Measurements from ENCODE around the gene PTPRN. TPM values are rescaled to one million over a fixed set of nuclear protein-coding genes. Genes with fewer than 3 reads are reported as not detected.
"Not testable (repeated sequence)": the region's sequence is repeated elsewhere in the genome, so short reads cannot be mapped to it uniquely, and the experiment has no call there.

The PTPRN gene
- total and polyA plus RNA-seq, 2 donors (not counting 3 experiments of a cell fraction or from before 2014, with no cell fraction given): not detected

DNA sequence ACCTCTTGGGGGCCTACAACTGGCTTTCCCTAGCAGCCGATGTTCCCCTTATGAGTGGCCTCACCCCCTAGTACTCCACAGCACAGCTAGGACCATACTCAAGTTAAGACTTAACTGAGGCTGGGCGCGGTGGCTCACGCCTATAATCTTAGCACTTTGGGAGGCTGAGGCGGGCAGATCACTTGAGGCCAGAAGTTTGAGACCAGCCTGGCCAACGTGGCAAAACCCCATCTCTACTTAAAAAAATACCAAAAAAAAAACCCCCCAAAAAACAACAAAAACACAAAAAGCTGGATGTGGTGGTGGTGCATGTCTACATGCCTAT, 22.1 kb downstream of the PTPRN start:
- intact Hi-C loops (cut with micrococcal nuclease); H3K9ac ChIP-seq (replicated peaks; ENCODE audit: extremely low read depth, insufficient read depth, low read length); H3K4me1 ChIP-seq (ENCODE audit: control insufficient read depth, extremely low read depth, insufficient read depth, low read length); H3K79me2 ChIP-seq (ENCODE audit: control insufficient read depth, insufficient read depth, low read length); H2AFZ ChIP-seq (ENCODE audit: low read depth, low read length); H3K27me3 ChIP-seq (ENCODE audit: control insufficient read depth in 2 of 2, insufficient read depth in 2 of 2, low read length in 2 of 2); H3K4me3 ChIP-seq (replicated peaks in 1 of 3; ENCODE audit: insufficient read depth in 1 of 3, low read depth in 1 of 3, low read length in 3 of 3); FAIRE-seq; BruUV-seq (replicated peaks); H3K4me2 ChIP-seq (ENCODE audit: insufficient read depth, low read length); H3K9me3 ChIP-seq (replicated peaks; ENCODE audit: control insufficient read depth, insufficient read depth, low read length); H3K27ac ChIP-seq (ENCODE audit: insufficient read depth, low read depth, low read length); H3K9me1 ChIP-seq (replicated peaks; ENCODE audit: control insufficient read depth, extremely low read depth, insufficient read depth, low read length); DNase-seq (ENCODE audit: low read depth, low spot score); dilution Hi-C loops (cut with MboI; ENCODE audit: extremely low pct_ligation_motif_present, low sequenced_read_pairs); H4K20me1 ChIP-seq (replicated peaks; ENCODE audit: control insufficient read depth, extremely low read depth, insufficient read depth, low read length): not testable (repeated sequence)
- H3K36me3 ChIP-seq (ENCODE audit: control insufficient read depth in 2 of 2, extremely low read depth in 1 of 2, insufficient read depth in 2 of 2, low read length in 2 of 2): peaks cover 0 to 17% of the 10 kb centered on the region in 2 experiments
- CTCF ChIA-PET: interaction anchor here (12.6 kb wide), 1 partner anchor 8 kb away, joined by 253 read pairs; no protein-coding TSS in a partner anchor
- POLR2A ChIA-PET: interaction anchor here (0.7 kb wide), 1 partner anchor 68 kb away, joined by 4 read pairs; the partner anchor contains the start of gene ABCB6

GRCh38 chr2:219286436-219287115, 22.6 kb downstream of the PTPRN start:
- no peaks in the 10 kb centered on the region for H3K4me1 ChIP-seq (ENCODE audit: control insufficient read depth, extremely low read depth, insufficient read depth, low read length)
- no peak overlapping the region for H3K4me3 ChIP-seq (replicated peaks in 1 of 3; ENCODE audit: insufficient read depth in 1 of 3, low read depth in 1 of 3, low read length in 3 of 3)
- H4K20me1 ChIP-seq (replicated peaks; ENCODE audit: control insufficient read depth, extremely low read depth, insufficient read depth, low read length): no peaks in the 10 kb centered on the region
- H3K9ac ChIP-seq (replicated peaks; ENCODE audit: extremely low read depth, insufficient read depth, low read length): no peak overlapping the region
- BruUV-seq (replicated peaks): TSS peak; percentile 32
- H3K9me1 ChIP-seq (replicated peaks; ENCODE audit: control insufficient read depth, extremely low read depth, insufficient read depth, low read length): no peaks in the 10 kb centered on the region
- CTCF ChIA-PET: interaction anchor here (12.6 kb wide), 1 partner anchor 8 kb away, joined by 253 read pairs; no protein-coding TSS in a partner anchor
- H3K9me3 ChIP-seq (replicated peaks; ENCODE audit: control insufficient read depth, insufficient read depth, low read length): no peaks in the 10 kb centered on the region
- peaks cover 0 to 17% of the 10 kb centered on the region in 2 experiments for H3K36me3 ChIP-seq (ENCODE audit: control insufficient read depth in 2 of 2, extremely low read depth in 1 of 2, insufficient read depth in 2 of 2, low read length in 2 of 2)
- intact Hi-C loops (cut with micrococcal nuclease): no loop called here
- H3K27me3 ChIP-seq (ENCODE audit: control insufficient read depth in 2 of 2, insufficient read depth in 2 of 2, low read length in 2 of 2): peaks cover 0 to 1% of the 10 kb centered on the region in 2 experiments
- DNase-seq (ENCODE audit: low read depth, low spot score): no peak
- POLR2A ChIA-PET: interaction anchor here (0.7 kb wide), 1 partner anchor 68 kb away, joined by 4 read pairs; the partner anchor contains the start of gene ABCB6
- no peak overlapping the region for H3K27ac ChIP-seq (ENCODE audit: insufficient read depth, low read depth, low read length)
- TF ChIP-seq MAX (IDR thresholded peaks at IDR 0.05; ENCODE audit: insufficient read depth, insufficient read length) (no peak), FOS (IDR thresholded peaks at IDR 0.05; ENCODE audit: borderline replicate concordance, insufficient read depth, low read length) (no peak), GATA2 (IDR thresholded peaks at IDR 0.05; ENCODE audit: insufficient read depth, insufficient read length, low read depth, low read length) (no peak), POLR2AphosphoS5 (IDR thresholded peaks at IDR 0.05; ENCODE audit: insufficient read depth, low read depth, low read length) (no peak), POLR2A (IDR thresholded peaks at IDR 0.05; ENCODE audit: low read depth, low read length) (no peak), CTCF (IDR thresholded peaks at IDR 0.05; ENCODE audit: extremely low read depth in 1 of 2, insufficient read depth in 1 of 2, low read depth in 1 of 2, low read length in 2 of 2) (no peak), JUN (IDR thresholded peaks at IDR 0.05; ENCODE audit: borderline replicate concordance, insufficient read depth, insufficient read length, low read depth) (no peak), MYC (IDR thresholded peaks at IDR 0.05; ENCODE audit: low read depth, low read length) (no peak), EZH2 (IDR thresholded peaks at IDR 0.05; ENCODE audit: borderline replicate concordance, low read depth, low read length, severe bottlenecking) (no peak)
- dilution Hi-C loops (cut with MboI; ENCODE audit: extremely low pct_ligation_motif_present, low sequenced_read_pairs): no loop called here
- H3K4me2 ChIP-seq (ENCODE audit: insufficient read depth, low read length): no peak overlapping the region
- no peaks in the 10 kb centered on the region for H3K79me2 ChIP-seq (ENCODE audit: control insufficient read depth, insufficient read depth, low read length)
- no peak for FAIRE-seq
- H2AFZ ChIP-seq (ENCODE audit: low read depth, low read length): no peak overlapping the region

Data from endothelial cell of umbilical vein (primary cell).